ENCODE data around the gene MMP2. TPM values are rescaled to one million over a fixed set of nuclear protein-coding genes. Genes with fewer than 3 reads are reported as not detected.
A peak's percentile ranks its signal among the peaks of the same experiment; 100 is the strongest.

Gene MMP2
- polyA plus RNA-seq (2013, experiment 1 of 2; ENCODE audit: insufficient read length): 1,687 TPM
- polyA plus RNA-seq (2013, experiment 2 of 2; ENCODE audit: insufficient read length): 1,626 TPM

GRCh38 chr16:55478827-55479429 lies at the start of gene MMP2:
Gene MMP2 (plus strand): TSS chr16:55479198. CDS start chr16:55479480, 282 bp downstream.
- DNase-seq: peak; percentile 87

- no peak for DNase-seq
These were observed 46.0 kb upstream of the MMP2 start for GRCh38 chr16:55433030-55433429.

GRCh38 chr16:55433535-55433934 lies 45.5 kb upstream of the MMP2 start:
- DNase-seq: no peak

DNA sequence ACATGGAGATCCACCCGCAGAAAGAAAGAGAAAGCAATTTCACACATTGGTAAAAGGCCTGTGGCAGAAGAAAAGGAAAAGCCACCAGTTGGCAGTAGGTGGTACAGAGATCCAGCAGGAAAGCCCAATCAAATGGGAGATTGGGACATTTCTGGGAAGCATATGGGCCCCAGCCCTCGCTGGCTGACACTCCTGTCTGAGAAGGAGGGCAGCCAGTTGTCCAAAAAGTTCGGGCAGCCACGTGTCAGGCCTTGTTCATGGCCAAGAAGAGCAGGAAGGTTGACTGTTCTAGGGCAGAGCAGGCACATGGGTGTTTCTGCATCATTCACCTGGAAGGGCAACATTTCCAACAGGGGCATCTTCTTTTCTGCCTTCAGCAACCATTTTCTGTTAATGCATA lies 45.0 kb upstream of the MMP2 start:
- no peak for DNase-seq

GRCh38 chr16:55435387-55435786 lies 43.6 kb upstream of the MMP2 start:
- no peak for DNase-seq

DNA sequence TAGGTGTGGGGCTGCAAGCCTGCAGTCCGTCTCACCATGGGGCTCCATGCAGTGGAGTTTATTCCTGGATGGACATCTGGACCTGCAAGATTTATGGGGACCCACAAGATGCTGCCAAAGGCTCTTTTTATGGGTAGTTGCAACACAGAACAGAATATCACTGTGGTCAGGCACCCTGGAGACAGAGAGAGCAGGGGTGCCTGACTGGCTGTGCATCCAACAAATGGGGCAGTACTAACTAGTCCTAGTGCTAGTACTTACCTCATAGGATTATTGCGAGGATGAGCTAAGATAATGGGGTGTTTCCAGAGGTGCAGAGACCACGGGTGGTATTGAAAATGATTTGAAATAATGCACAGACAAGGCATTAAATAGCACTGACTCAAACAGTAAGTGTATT lies 42.4 kb upstream of the MMP2 start:
- no peak for DNase-seq

GRCh38 chr16:55437625-55438024 lies 41.4 kb upstream of the MMP2 start:
- DNase-seq: peak; percentile 41

- DNase-seq: no peak
These were observed 40.7 kb upstream of the MMP2 start for GRCh38 chr16:55438281-55438680.

GRCh38 chr16:55439101-55439690 lies 39.8 kb upstream of the MMP2 start:
- peak; percentile 16 for DNase-seq

GRCh38 chr16:55443434-55444346 lies 35.3 kb upstream of the MMP2 start:
- DNase-seq: no peak

GRCh38 chr16:55444754-55445485 lies 34.1 kb upstream of the MMP2 start:
- no peak for DNase-seq

DNA sequence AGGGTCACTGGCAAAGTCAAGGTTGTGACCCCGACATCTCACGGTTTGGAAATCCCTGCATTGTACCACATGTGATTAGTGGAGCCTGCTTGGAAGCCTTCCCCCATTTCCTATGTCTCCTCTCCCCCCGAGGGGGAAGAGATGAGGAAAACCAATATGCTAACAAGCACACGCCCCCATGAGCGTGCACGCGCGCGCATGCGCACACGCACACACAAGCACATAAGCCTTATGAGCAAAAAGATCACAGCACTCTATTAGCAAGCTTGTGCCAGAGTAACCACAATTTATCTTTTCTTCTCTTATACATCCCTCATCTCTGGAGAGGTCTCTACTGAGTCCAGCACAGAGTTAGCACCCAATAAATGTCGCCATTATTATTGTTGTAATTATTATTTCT lies 31.8 kb upstream of the MMP2 start:
- no peak for DNase-seq

- no peak for DNase-seq
These were observed 26.0 kb upstream of the MMP2 start for GRCh38 chr16:55452996-55453395.

GRCh38 chr16:55453909-55454308 lies 25.1 kb upstream of the MMP2 start:
- DNase-seq: no peak

- no peak for DNase-seq
These were observed 24.1 kb upstream of the MMP2 start for GRCh38 chr16:55454861-55455260.

DNA sequence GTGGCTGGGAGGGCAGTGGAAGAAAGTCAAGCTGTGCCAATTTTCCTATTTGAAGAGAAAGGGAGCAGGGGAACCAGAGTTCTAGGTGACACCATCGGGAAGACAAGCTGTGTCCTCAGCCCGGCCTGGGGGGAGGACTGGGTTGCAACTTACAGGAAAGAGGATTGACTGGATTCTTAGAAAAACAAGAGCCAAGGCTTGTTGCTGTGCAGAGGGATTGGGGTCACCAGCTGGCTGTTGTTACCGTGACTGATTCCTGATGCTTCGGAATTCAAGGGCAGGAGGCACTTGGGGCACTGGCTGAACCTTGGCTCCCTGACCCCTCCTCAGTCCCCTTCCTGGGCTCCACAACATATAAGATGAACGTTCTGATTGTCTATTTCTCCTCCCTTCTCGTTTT lies 16.8 kb upstream of the MMP2 start:
- no peak for DNase-seq

DNA sequence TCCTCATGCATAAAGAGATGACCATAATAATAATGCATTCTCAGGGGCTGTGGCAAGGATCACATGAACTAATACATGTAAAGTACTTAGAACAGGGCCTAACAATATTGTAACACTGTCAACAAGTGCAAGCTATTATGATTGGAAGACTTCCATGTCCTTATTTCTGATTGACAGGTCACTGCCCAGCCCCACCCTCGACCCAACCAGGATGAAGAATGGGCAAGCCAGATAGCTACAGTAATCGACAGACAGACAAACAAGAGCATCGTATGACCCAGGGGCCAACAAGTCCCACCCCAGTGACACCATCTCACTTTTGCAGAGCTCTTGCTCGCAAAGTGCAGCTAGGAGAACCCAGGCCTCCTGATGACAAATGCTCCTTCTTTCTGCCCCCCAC lies 14.6 kb upstream of the MMP2 start:
- no peak for DNase-seq

DNA sequence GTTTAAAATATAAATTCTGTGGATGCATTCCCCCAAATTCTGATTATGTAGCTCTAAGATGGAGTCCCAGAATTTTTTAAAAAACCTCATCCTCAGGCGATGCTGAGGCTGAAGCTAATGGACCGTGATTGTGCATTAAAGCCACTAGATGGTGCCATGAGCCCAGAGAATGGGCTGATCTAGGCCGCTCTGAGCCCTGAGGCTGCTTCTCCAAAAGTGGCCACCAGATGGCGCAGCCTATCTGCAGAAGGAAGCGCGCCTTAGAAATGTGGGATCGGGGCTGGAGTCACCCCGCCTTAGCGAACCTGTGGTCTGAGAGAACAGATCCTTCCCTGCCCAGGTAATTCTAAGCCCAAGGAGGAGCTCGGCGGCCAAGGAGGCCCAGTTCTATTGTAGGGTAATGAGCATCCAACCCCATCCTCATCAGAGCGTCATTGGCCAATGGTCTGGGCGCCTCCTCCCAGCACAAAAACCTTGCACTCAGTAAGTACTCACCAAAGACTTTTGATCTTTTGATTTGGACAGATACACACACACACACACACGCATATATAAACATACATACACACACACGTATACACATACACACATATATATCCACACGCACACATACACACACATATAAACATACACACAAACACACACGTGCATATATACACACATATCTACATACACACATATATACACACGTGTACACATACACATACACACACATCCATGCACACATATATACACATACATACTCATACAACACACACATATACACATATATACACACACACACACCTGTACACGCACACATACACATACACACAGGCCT lies 13.7 kb upstream of the MMP2 start:
- DNase-seq: peak; percentile 80

- no peak for DNase-seq
These were observed 12.8 kb upstream of the MMP2 start for GRCh38 chr16:55466209-55466608.

DNA sequence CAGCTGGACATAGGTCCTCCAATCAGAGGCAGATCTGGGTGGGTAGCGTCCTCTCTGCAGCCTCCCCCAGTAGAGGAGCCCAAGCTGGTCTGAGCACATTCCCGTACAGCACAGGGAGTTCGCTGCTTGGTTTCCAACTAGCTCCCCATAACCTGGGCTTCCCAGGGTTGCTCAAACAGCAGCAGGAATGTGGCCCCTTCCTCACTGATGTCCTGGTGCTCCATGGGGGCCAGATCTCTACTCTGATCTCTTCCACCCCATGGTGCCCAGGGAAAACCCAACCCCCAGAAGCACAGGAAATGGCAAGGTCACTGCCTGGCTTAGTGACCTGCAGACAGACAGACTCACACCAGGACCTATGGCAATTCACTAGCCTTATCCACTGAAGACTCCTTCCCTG lies 11.1 kb upstream of the MMP2 start:
- no peak for DNase-seq

DNA sequence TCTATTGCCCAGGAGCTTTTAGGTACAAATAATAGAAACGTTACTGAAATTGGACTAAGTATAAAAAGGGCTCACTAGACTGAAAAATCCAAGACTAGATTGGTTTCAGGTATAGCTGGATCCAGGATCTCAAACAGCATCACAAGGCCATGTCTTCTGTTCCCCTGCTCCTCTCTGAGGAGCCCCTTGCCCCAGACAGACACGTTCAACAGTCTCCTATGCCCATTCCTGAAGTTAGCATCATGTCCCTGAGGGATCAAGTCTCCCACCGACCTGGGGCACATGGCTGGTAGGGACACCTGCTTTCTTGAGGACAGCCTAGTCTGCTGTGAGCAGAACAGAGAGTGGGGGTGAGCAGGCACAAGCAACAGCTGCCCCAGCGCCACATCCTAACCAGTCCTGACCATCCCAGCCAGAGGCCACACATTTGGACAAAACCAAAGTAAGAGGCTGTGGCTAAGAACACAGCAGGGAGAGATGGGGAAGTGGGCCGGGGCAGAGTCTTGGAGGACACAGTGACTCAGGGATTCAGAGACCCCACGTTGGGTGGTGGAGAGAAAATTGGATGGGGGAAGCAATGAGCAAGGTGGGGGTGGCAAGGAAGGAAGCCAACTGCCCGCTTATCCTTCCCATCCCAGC lies 10.5 kb upstream of the MMP2 start:
- DNase-seq: no peak
